GM23248 (cell line): ENCODE measurements around the gene SEC11A.

Source experiments
- EZH2 ChIP-seq: fragments of 200-600 bp; sonication (generic); IDR thresholded peaks from 2 replicates; pipeline ENCODE4 v1.6.1; 2018; ENCODE audit warnings: antibody characterized with exemption, mild to moderate bottlenecking; ENCODE audit not compliant: insufficient read depth, poor library complexity, severe bottlenecking
- EZH2phosphoT487 ChIP-seq: fragments of 200-600 bp; sonication (generic); IDR thresholded peaks from 2 replicates; pipeline ENCODE4 v1.6.1; 2018; ENCODE audit warnings: antibody characterized with exemption, moderate library complexity, mild to moderate bottlenecking, low read depth; ENCODE audit not compliant: insufficient read depth

- no peak for TF ChIP-seq EZH2phosphoT487
- TF ChIP-seq EZH2 = no peak
Measured at GRCh38 chr15:84761607-84762131, 45.7 kb upstream of the SEC11A start.
